ENCODE data around the gene DNAJA2. TPM values are rescaled to one million over a fixed set of nuclear protein-coding genes. Genes with fewer than 3 reads are reported as not detected.

DNAJA2 gene
- total RNA-seq, 1 experiment from 2014 or later: 101 TPM

- TF ChIP-seq E2F1 (CRISPR knock-in tag; IDR thresholded peaks at IDR 0.05) (no peak), ZNF423 (CRISPR knock-in tag; IDR thresholded peaks at IDR 0.05) (no peak), SOX15 (CRISPR knock-in tag; IDR thresholded peaks at IDR 0.05) (no peak), KAT7 (CRISPR knock-in tag; IDR thresholded peaks at IDR 0.05; ENCODE audit: borderline replicate concordance) (no peak)
Observed at GRCh38 chr16:46924402-46924801, 49.1 kb downstream of the DNAJA2 start (continued).

GRCh38 chr16:46923513-46924295 is 49.8 kb downstream of the DNAJA2 start:
- ATAC-seq (no peak), DNase-seq (ENCODE audit: low spot score) (no peak)
- Mint-ChIP-seq H3K9me3 (no peaks in the 10 kb centered on the region), H3K27me3 (ENCODE audit: low read depth) (no peaks in the 10 kb centered on the region), H3K4me1 (no peaks in the 10 kb centered on the region), H3K36me3 (peaks cover 73% of the 10 kb centered on the region), H3K4me3 (no peak overlapping the region), H3K27ac (no peak overlapping the region)
- ChIA-PET CTCF (interaction anchor here (0.7 kb wide), 1 partner anchor 15 kb away, joined by 3 read pairs; no protein-coding TSS in a partner anchor), POLR2A (interaction anchor here (0.6 kb wide), 1 partner anchor 36 kb away, joined by 3 read pairs; no protein-coding TSS in a partner anchor)
- no peak for TF ChIP-seq ZNF396 (CRISPR knock-in tag; IDR thresholded peaks at IDR 0.05; ENCODE audit: borderline replicate concordance)
- TF ChIP-seq USF2 (CRISPR knock-in tag; IDR thresholded peaks at IDR 0.05): no peak
- TF ChIP-seq HMGA2 (CRISPR knock-in tag; IDR thresholded peaks at IDR 0.05): no peak
- no peak for TF ChIP-seq ZBTB43 (CRISPR knock-in tag; IDR thresholded peaks at IDR 0.05)
- TF ChIP-seq ZNF532 (CRISPR knock-in tag; IDR thresholded peaks at IDR 0.05; ENCODE audit: borderline replicate concordance): no peak
- TF ChIP-seq ESRRA (CRISPR knock-in tag; IDR thresholded peaks at IDR 0.05; ENCODE audit: borderline replicate concordance): no peak
- no peak for TF ChIP-seq NFE2L1 (CRISPR knock-in tag; IDR thresholded peaks at IDR 0.05)
- TF ChIP-seq TEAD4 (CRISPR knock-in tag; IDR thresholded peaks at IDR 0.05): no peak
- no peak for TF ChIP-seq MYBL2 (CRISPR knock-in tag; IDR thresholded peaks at IDR 0.05)
- TF ChIP-seq SP1 (CRISPR knock-in tag; conservative IDR thresholded peaks at IDR 0.05): no peak
- TF ChIP-seq, protein P1, sequence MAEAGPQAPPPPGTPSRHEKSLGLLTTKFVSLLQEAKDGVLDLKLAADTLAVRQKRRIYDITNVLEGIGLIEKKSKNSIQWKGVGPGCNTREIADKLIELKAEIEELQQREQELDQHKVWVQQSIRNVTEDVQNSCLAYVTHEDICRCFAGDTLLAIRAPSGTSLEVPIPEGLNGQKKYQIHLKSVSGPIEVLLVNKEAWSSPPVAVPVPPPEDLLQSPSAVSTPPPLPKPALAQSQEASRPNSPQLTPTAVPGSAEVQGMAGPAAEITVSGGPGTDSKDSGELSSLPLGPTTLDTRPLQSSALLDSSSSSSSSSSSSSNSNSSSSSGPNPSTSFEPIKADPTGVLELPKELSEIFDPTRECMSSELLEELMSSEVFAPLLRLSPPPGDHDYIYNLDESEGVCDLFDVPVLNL (CRISPR knock-in tag; IDR thresholded peaks at IDR 0.05; ENCODE audit: borderline replicate concordance, low read depth): no peak
- no peak for TF ChIP-seq GTF2I (CRISPR knock-in tag; conservative IDR thresholded peaks at IDR 0.05)
- no peak for TF ChIP-seq ZNF671 (CRISPR knock-in tag; IDR thresholded peaks at IDR 0.05)
- no peak for TF ChIP-seq KAT7 (CRISPR knock-in tag; IDR thresholded peaks at IDR 0.05; ENCODE audit: borderline replicate concordance)
- no peak for TF ChIP-seq ZBTB21 (CRISPR knock-in tag; IDR thresholded peaks at IDR 0.05; ENCODE audit: borderline replicate concordance)
- TF ChIP-seq AR (CRISPR knock-in tag; IDR thresholded peaks at IDR 0.05): no peak
- no peak for TF ChIP-seq ZSCAN18 (CRISPR knock-in tag; IDR thresholded peaks at IDR 0.05)
- TF ChIP-seq ZNF138 (CRISPR knock-in tag; conservative IDR thresholded peaks at IDR 0.05): no peak

Data from WTC11 (cell line).